DOHH2 (cell line): Measurements from ENCODE around the gene KCNJ6.

Source experiments
- EZH2phosphoT487 ChIP-seq: fragments of 200-600 bp; sonication (generic); IDR thresholded peaks from 2 replicates; pipeline ENCODE4 v1.6.1; 2017; ENCODE audit warnings: borderline replicate concordance, mild to moderate bottlenecking, antibody characterized with exemption, low read length, moderate library complexity, mixed read lengths
- TF ChIP-seq, protein P1 (sequence below): fragments of 200-600 bp; sonication (generic); IDR thresholded peaks from one replicate; pipeline ENCODE4 v1.5.1; 2014; ENCODE audit warnings: antibody characterized with exemption, mild to moderate bottlenecking, low read depth, low read length; ENCODE audit not compliant: poor library complexity, severe bottlenecking

DNA sequence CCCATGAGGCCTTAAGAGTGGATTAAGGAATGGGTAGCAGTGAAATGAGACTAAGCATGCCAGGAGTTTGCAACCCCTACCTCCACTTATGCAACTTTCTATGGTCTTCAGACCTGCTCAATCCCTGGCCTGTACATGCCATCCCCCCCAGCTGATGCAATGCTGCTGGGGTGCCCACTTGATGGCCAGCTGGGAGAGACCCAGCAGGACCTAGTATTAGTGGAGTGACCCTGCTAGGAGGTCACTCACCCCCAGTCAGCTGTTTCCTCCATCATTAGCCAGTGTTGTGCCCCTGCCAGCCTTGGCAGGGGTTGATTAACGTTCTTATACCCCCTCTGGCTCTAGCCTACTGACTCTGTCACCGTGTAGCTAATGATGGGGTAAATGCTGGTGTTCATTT is 313.1 kb downstream of the KCNJ6 start:
- TF ChIP-seq, protein P1, sequence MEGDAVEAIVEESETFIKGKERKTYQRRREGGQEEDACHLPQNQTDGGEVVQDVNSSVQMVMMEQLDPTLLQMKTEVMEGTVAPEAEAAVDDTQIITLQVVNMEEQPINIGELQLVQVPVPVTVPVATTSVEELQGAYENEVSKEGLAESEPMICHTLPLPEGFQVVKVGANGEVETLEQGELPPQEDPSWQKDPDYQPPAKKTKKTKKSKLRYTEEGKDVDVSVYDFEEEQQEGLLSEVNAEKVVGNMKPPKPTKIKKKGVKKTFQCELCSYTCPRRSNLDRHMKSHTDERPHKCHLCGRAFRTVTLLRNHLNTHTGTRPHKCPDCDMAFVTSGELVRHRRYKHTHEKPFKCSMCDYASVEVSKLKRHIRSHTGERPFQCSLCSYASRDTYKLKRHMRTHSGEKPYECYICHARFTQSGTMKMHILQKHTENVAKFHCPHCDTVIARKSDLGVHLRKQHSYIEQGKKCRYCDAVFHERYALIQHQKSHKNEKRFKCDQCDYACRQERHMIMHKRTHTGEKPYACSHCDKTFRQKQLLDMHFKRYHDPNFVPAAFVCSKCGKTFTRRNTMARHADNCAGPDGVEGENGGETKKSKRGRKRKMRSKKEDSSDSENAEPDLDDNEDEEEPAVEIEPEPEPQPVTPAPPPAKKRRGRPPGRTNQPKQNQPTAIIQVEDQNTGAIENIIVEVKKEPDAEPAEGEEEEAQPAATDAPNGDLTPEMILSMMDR = no peak
- TF ChIP-seq EZH2phosphoT487 = no peak
